PC-3 (cell line): ENCODE measurements around the gene COL4A1. TPM values are rescaled to one million over a fixed set of nuclear protein-coding genes. Genes with fewer than 3 reads are reported as not detected.
A peak's percentile ranks its signal among the peaks of the same experiment; 100 is the strongest.

Experiments used
- ATAC-seq: fragments of 200-7000 bp; cut with Tn5 transposase; 2 replicates; pipeline ENCODE4 v1.9.1; 2020; ENCODE audit warnings: mild to moderate bottlenecking, moderate library complexity
- BruUV-seq: library from RNA; stranded (reverse); fragments of 400-500 nt; replicated peaks from 2 replicates; lab custom pipeline; 2021; lab: Mats Ljungman, UMichigan
- CTCF ChIA-PET: fragments of 300-600 bp; sonication (Branson Sonifier 250); formaldehyde crosslinking; loops from one replicate; lab custom pipeline; 2022; ENCODE audit warnings: antibody characterized with exemption; lab: Charles Lee
- POLR2A ChIA-PET: fragments of 300-600 bp; sonication (Branson Sonifier 250); formaldehyde crosslinking; loops from one replicate; lab custom pipeline; 2022; ENCODE audit warnings: antibody characterized with exemption; ENCODE audit not compliant: unreplicated experiment; lab: Charles Lee
- DNase-seq: peaks from one replicate; pipeline ENCODE4 v3.0.0-alpha.2; 2015
- H2AFZ ChIP-seq: fragments of 300-600 bp; sonication (generic); 2 replicates; pipeline ENCODE4 v1.6.0; 2016; ENCODE audit warnings: antibody characterized with exemption, low read length
- H3F3A ChIP-seq: fragments of 300-600 bp; sonication (generic); one replicate; pipeline ENCODE4 v1.6.0; 2017; ENCODE audit warnings: antibody characterized with exemption, low read length, control low read depth, mild to moderate bottlenecking; ENCODE audit not compliant: unreplicated experiment
- H3K27ac ChIP-seq: fragments of 300-600 bp; sonication (generic); 2 replicates; pipeline ENCODE4 v1.5.1; 2016; ENCODE audit warnings: mild to moderate bottlenecking, low read length
- H3K27me3 ChIP-seq: fragments of 300-600 bp; sonication (generic); 2 replicates; pipeline ENCODE4 v1.6.1; 2016; ENCODE audit warnings: low read length, mixed read lengths
- H3K36me3 ChIP-seq: fragments of 300-600 bp; sonication (generic); 2 replicates; pipeline ENCODE4 v1.6.1; 2016; ENCODE audit warnings: low read depth, mixed run types, low read length, mixed read lengths
- H3K4me1 ChIP-seq: fragments of 300-600 bp; sonication (generic); 2 replicates; pipeline ENCODE4 v1.5.1; 2016; ENCODE audit warnings: low read length; ENCODE audit not compliant: insufficient read depth
- H3K4me2 ChIP-seq: fragments of 300-600 bp; sonication (generic); 2 replicates; pipeline ENCODE4 v1.6.0; 2016; ENCODE audit warnings: low read length
- H3K4me3 ChIP-seq: fragments of 300-600 bp; sonication (generic); 2 replicates; pipeline ENCODE4 v1.5.1; 2016; ENCODE audit warnings: mild to moderate bottlenecking, low read length, mixed read lengths
- H3K79me2 ChIP-seq: fragments of 300-600 bp; sonication (generic); 2 replicates; pipeline ENCODE4 v1.6.1; 2017; ENCODE audit warnings: low read length, mixed read lengths
- H3K9ac ChIP-seq: fragments of 300-600 bp; sonication (generic); 2 replicates; pipeline ENCODE4 v1.6.0; 2016; ENCODE audit warnings: mild to moderate bottlenecking, low read length
- H3K9me2 ChIP-seq: fragments of 300-600 bp; sonication (generic); replicated peaks from 2 replicates; pipeline ENCODE4 v1.6.1; 2016; ENCODE audit warnings: mixed run types, low read length, mixed read lengths
- H3K9me3 ChIP-seq: fragments of 300-600 bp; sonication (generic); 2 replicates; pipeline ENCODE4 v1.6.1; 2016; ENCODE audit warnings: low read length, mixed read lengths
- H4K20me1 ChIP-seq: fragments of 300-600 bp; sonication (generic); 2 replicates; pipeline ENCODE4 v1.6.1; 2016; ENCODE audit warnings: low read length, mixed read lengths
- CTCF ChIP-seq: fragments of 300-600 bp; sonication (generic); conservative IDR thresholded peaks from 2 replicates; pipeline ENCODE4 v1.5.1; 2017; ENCODE audit warnings: antibody characterized with exemption, low read depth, mild to moderate bottlenecking, low read length
- EZH2 ChIP-seq: fragments of 300-600 bp; sonication (generic); IDR thresholded peaks from one replicate; pipeline ENCODE4 v1.6.1; 2017; ENCODE audit warnings: antibody characterized with exemption, mild to moderate bottlenecking, low read length; ENCODE audit not compliant: unreplicated experiment
- EZH2phosphoT487 ChIP-seq: fragments of 300-600 bp; sonication (generic); IDR thresholded peaks from 2 replicates; pipeline ENCODE4 v1.6.1; 2018; ENCODE audit warnings: mild to moderate bottlenecking, antibody characterized with exemption, low read length, borderline replicate concordance
- intact Hi-C: fragments of 100-400 bp; cut with micrococcal nuclease; formaldehyde crosslinking; loops from 2 replicates; pipeline ENCODE4 v1.9.0; 2023
- total RNA-seq: library from RNA; depleted of rRNA; stranded (reverse); fragments of >200 nt; gene quantifications from 2 replicates; pipeline ENCODE4 v1.2.3, GENCODE V29; 2014

The COL4A1 gene
- total RNA-seq, 1 experiment from 2014 or later, result 48.7 TPM

- intact Hi-C loops, result no loop called here
- Histone ChIP-seq H3K4me3 (no peak overlapping the region), H3K4me2 (no peak overlapping the region), H3K36me3 (no peaks in the 10 kb centered on the region), H3K9me3 (no peaks in the 10 kb centered on the region), H3F3A (no peaks in the 10 kb centered on the region), H2AFZ (no peak overlapping the region), H3K9ac (no peak overlapping the region), H3K27ac (no peak overlapping the region), H3K79me2 (no peaks in the 10 kb centered on the region), H3K9me2 (no peaks in the 10 kb centered on the region), H4K20me1 (no peaks in the 10 kb centered on the region), H3K4me1 (peaks cover 10% of the 10 kb centered on the region), H3K27me3 (no peaks in the 10 kb centered on the region)
- ATAC-seq, result no peak
- TF ChIP-seq CTCF (no peak), EZH2phosphoT487 (no peak), EZH2 (no peak)
- BruUV-seq, result no TSS peak
- ChIA-PET CTCF (no interaction called here), POLR2A (no interaction called here)
- no peak for DNase-seq
Observed at GRCh38 chr13:110262082-110262436, 44.9 kb downstream of the COL4A1 start.

GRCh38 chr13:110261166-110262081, 45.5 kb downstream of the COL4A1 start:
- DNase-seq (no peak), ATAC-seq (no peak)
- Histone ChIP-seq H2AFZ (no peak overlapping the region), H3F3A (no peaks in the 10 kb centered on the region), H3K79me2 (no peaks in the 10 kb centered on the region), H3K36me3 (no peaks in the 10 kb centered on the region), H3K9ac (no peak overlapping the region), H4K20me1 (no peaks in the 10 kb centered on the region), H3K27me3 (no peaks in the 10 kb centered on the region), H3K27ac (no peak overlapping the region), H3K9me3 (no peaks in the 10 kb centered on the region), H3K4me1 (peaks cover 10% of the 10 kb centered on the region), H3K9me2 (no peaks in the 10 kb centered on the region), H3K4me3 (no peak overlapping the region), H3K4me2 (no peak overlapping the region)
- CTCF ChIA-PET, result no interaction called here
- intact Hi-C loops, result no loop called here
- BruUV-seq, result no TSS peak
- POLR2A ChIA-PET, result no interaction called here
- TF ChIP-seq EZH2phosphoT487 (no peak), EZH2 (no peak), CTCF (no peak)

- Histone ChIP-seq H3K9me2 (no peaks in the 10 kb centered on the region), H3F3A (no peaks in the 10 kb centered on the region), H3K36me3 (no peaks in the 10 kb centered on the region), H3K9ac (no peak overlapping the region), H3K4me2 (peak overlapping the region; percentile 56), H3K27me3 (no peaks in the 10 kb centered on the region), H3K79me2 (no peaks in the 10 kb centered on the region), H3K27ac (0 out of 2 replicates have a peak overlapping the region, but pooled peaks have one; percentile 19), H2AFZ (no peak overlapping the region), H4K20me1 (no peaks in the 10 kb centered on the region), H3K4me3 (peak overlapping the region; percentile 12; the same call in 1 of the 2 replicates), H3K9me3 (no peaks in the 10 kb centered on the region), H3K4me1 (peaks cover 10% of the 10 kb centered on the region)
- ATAC-seq, result no peak
- CTCF ChIA-PET, result no interaction called here
- DNase-seq, result no peak
- intact Hi-C loops, result no loop called here
- TF ChIP-seq EZH2 (no peak), CTCF (no peak), EZH2phosphoT487 (no peak)
- BruUV-seq, result no TSS peak
- POLR2A ChIA-PET, result no interaction called here
Observed at GRCh38 chr13:110259651-110260050, 47.3 kb downstream of the COL4A1 start.
